Testis (tissue), 2 donors: ENCODE results near the gene ANTKMT.

Source experiments
- CTCF ChIP-seq, 3 experiments: fragments of 450-650 bp in 2 of 3; fragments of 200-600 bp in 1 of 3; sonication (generic) in 1 of 3; IDR thresholded peaks; one replicate each; pipeline ENCODE4 v1.5.1; 2016 to 2019; ENCODE audit warnings: antibody characterized with exemption in 3 of 3, mild to moderate bottlenecking in 2 of 3, moderate library complexity in 1 of 3
- POLR2A ChIP-seq: fragments of 450-650 bp; IDR thresholded peaks from one replicate; pipeline ENCODE4 v1.6.1; 2017; ENCODE audit warnings: antibody characterized with exemption, mild to moderate bottlenecking, moderate library complexity

DNA sequence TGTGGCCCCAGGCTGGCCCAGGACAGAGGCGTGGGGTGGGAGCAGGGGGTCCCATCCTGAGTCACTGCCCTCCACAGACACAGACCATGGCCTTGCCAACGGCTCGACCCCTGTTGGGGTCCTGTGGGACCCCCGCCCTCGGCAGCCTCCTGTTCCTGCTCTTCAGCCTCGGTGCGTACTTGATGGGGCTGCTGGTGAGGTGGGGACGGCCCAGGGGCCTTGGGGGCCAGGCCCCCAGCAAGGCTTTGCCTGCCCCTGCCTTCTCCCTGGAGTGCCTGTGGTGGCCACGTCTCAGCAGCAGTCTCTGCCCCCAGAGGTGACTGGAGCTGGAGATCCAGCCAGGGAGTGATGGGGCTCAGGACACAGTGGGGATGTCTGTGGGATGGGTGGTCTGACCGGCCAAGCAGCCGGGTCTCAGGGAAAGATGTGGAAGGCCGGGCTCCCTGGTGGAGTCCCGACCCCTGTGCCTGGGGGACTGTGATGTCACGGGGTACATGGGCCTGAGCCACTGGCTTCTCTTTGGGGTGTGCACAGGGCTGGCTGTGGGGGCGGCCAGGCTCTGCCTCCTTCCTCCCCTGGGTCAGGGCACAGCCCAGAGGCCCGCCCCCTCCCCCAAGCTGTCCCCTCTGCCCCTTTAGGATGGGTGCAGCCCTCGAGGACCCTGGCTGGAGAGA lies 41.8 kb downstream of the ANTKMT start:
- TF ChIP-seq CTCF (IDR thresholded peaks at IDR 0.05) (no peak), POLR2A (no peak)
